NCI-H446 treated with DMSO at 0.1 percent for 48 hours (cell line): ENCODE data around the gene LIMCH1.
"Not testable (repeated sequence)": the region's sequence is repeated elsewhere in the genome, so short reads cannot be mapped to it uniquely, and the experiment has no call there.

Experiments
- DNase-seq: peaks from one replicate; lab custom pipeline; 2025; lab: John Stamatoyannopoulos, UW

Gene LIMCH1

GRCh38 chr4:41686893-41687292 is 148.9 kb downstream of the LIMCH1 start:
- no peak for DNase-seq

GRCh38 chr4:41687971-41688370 is 150.0 kb downstream of the LIMCH1 start:
- DNase-seq = no peak

GRCh38 chr4:41692717-41693345 is 154.9 kb downstream of the LIMCH1 start:
- no peak for DNase-seq

DNA sequence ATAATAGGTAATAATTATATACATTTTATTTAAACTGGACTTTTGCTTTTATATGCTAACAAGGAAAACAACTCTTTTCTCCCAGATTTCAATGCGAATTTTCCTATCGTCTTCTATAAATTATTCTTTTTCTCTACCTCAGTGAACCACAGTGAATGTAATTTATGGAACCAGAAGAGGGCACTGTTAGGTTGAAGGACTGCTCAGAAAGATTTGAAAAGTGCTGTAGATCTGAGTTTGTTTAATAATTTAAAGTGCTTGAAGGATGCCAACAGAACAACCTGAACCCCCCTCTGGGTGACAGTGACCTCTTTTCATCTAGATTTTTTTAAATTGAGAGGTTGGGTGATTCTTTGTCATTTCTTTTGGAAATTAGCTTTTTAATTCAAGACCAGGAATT is 155.7 kb downstream of the LIMCH1 start:
- DNase-seq = no peak

DNA sequence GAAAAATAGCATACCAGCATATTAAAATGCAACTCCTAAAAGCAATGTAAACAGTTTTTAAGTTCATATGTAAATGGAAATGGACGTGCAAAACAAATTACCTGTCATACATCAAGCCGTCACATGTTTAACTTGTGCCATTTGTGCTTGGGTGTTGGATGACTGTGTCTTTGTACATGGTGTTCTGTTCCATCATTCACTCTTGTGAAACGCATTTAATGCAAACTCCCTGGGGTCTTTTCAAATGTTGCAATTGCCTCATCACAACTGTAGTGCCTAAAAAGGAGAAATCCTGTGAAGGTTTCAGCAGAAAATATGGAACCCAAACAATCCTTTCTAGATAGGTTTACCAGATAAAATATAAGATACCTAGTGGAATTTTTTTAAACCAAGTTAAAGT is 158.2 kb downstream of the LIMCH1 start:
- no peak for DNase-seq

GRCh38 chr4:41696763-41697162 is 158.8 kb downstream of the LIMCH1 start:
- DNase-seq = no peak

DNA sequence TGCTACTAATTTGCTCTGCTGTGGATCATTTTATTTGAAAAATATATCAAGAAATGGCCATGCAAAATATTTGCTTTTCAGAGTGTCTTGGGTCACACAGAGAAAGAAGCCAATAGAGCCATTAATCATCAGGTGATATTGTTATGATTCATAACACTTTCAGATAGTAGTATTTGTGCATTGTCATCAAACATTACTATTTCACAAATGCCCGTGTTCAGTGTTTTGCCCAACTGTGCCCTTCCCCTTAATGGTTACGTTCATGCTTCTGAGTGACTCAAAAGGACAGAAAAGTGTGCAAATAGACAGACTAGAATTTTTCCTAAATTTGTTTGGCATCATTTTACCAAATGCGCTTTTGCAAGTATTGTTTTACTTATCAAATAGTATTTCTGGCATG is 164.0 kb downstream of the LIMCH1 start:
- no peak for DNase-seq

DNA sequence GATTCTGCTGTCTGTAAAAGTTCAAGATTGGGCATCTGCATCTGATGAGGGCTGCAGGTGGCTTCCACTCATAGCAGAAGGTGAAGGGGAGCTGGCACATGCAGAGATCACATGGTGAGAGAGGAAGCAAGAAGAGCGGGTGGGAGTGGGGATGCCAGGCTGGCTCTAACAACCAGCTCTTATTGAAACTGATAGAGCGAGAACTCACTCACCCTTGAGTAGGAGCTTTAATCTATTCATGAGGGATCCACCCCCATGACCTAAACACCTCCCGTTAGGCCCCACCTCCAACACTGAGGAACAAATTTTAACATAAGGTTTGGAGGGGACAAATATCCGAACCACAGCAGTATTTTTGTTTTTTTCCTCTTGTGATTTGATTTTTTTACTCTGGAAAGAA is 164.8 kb downstream of the LIMCH1 start:
- DNase-seq = no peak

DNA sequence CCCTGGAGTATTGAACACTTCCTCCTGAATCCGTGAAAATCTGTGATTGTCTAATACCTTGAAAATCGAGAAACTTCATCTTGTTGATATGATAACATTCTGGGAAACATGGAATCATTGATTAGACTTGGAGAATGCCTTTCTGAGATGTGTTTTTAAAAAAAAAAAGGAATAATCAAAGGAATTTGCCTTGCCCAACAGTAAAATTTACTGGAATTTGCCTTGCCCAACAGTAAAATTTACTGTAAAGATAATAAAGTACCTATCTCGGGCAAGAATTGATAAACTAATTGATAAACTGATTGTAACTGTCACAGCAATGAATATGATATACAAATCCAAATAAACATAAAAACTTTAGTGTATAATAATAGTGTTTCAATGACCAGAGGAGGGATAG is 165.8 kb downstream of the LIMCH1 start:
- no peak for DNase-seq

DNA sequence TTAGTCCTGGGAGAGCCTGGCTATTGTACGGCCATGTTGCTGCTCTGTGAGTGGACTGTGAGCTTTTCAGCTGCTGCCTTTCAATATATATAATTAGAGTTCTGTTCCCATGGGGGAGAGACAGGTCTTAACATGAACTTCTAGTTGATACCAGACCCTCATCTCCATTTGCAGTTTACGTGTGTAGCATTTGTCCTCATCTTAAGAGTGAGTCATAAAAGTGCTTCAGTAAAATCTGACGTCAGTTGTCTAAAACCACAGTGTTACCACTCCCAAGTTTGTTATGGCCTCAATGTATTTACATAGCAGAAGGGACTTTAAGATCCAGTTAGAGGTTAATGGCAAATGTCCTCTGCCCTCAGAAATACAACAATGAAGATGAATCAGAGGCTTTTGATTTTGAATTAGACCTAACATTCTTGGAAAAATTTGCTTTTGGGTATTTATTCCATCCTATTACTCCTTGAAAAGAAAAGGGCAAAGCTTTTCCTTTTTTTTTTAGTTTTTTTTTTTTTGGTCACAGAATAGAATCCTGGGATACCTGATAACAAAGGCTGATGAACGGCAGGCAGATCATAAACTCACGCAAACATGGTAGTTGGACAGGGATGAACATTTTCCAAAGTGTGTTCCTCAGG is 172.0 kb downstream of the LIMCH1 start:
- no peak for DNase-seq

DNA sequence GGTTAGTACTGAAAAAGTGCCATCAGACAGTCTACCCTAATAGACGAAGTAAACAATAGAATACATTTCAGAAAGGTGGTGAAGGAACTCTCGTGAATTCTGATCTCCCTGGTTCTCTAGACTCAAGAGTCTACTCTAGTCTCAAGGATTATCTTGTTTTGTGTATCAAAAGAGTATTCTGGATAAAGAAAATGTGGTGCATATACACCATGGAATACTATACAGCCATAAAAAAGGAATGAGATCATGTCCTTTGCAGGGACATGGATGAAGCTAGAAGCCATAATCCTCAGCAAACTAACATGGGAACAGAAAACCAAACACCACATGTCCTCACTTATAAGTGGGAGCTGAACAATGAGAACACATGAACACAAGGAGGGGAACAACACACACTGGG is 173.7 kb downstream of the LIMCH1 start:
- not testable (repeated sequence) for DNase-seq

DNA sequence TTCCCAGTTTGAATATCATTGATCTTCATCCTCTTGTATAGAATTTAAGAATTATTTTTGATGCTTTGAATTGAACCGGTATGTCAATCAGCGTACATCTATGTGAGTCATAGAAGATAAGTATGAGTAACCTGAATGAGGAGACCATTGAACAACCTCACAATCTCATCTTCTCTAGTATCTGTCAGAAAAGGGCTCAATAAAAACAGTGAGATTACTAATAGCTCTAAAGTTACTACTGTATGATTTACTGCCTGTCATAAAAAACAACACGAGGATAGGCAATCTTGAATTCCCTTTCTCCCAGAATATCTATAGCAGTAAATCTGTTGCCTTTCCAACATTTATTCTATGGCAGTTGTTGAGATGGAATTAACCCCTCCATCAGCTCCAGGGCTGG is 174.5 kb downstream of the LIMCH1 start:
- no peak for DNase-seq

- DNase-seq = no peak
Observed at GRCh38 chr4:41713768-41714167, 175.8 kb downstream of the LIMCH1 start.

GRCh38 chr4:41714364-41715000 is 176.5 kb downstream of the LIMCH1 start:
- no peak for DNase-seq

DNA sequence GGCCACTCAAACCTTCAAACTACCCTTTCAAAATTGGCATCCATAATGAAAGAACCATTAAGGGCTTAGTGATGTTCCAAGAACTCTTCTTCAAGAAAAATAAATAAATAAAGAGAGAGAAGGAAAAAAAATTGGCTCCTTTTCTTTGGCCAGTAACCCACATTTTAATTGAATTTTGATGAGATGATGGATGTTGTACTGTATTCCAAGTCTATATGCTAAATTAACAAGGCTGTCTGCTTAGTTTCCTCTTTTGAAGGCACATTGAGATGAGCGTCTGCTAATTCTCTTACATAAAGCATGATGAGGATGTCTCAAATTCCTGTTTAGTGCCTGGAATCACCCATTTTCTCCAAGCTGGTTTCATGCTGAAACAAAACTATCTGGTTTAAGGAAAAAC is 177.2 kb downstream of the LIMCH1 start:
- no peak for DNase-seq

GRCh38 chr4:41718907-41719306 is 180.9 kb downstream of the LIMCH1 start:
- DNase-seq = no peak

- no peak for DNase-seq
Observed at GRCh38 chr4:41719417-41719816, 181.5 kb downstream of the LIMCH1 start.

DNA sequence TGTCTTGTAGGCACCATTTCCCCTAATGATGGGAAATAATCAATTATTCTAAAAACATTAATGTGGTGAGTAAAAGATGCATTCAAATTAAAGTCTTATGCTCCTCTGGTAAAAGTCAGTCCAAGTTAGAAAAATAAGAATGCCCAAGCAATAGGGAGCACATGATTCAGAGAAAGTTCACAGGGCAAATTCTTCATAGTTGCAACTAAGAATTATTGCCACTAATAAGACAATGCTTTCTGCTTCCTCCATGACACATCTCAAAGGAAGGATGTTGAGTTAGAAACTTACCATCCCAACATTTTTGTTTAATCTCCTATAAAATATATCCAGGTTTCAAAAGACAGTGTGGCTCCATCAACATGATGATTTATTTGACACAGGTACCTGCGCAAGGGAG is 184.2 kb downstream of the LIMCH1 start:
- no peak for DNase-seq

- no peak for DNase-seq
Observed at GRCh38 chr4:41723286-41723685, 185.3 kb downstream of the LIMCH1 start.

GRCh38 chr4:41725254-41725653 is 187.3 kb downstream of the LIMCH1 start:
- DNase-seq = no peak

- DNase-seq = no peak
Observed at GRCh38 chr4:41727861-41728572, 190.1 kb downstream of the LIMCH1 start.

DNA sequence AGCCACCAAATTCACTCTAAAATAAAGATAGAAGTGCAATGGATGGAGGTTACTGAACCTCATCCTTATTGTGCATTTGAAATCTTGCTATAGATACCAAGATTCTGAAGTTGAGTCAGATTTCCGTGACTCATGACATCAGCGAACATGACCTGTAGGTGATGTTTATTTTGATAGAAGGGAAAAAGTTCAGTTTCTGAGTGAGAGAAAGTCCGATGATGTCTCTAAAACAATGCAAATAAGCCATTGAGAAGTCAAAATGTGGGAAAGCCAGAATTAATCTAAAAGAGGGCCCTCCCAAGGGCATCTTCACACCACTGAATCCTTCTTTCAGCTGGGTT is 190.6 kb downstream of the LIMCH1 start:
- DNase-seq = no peak

DNA sequence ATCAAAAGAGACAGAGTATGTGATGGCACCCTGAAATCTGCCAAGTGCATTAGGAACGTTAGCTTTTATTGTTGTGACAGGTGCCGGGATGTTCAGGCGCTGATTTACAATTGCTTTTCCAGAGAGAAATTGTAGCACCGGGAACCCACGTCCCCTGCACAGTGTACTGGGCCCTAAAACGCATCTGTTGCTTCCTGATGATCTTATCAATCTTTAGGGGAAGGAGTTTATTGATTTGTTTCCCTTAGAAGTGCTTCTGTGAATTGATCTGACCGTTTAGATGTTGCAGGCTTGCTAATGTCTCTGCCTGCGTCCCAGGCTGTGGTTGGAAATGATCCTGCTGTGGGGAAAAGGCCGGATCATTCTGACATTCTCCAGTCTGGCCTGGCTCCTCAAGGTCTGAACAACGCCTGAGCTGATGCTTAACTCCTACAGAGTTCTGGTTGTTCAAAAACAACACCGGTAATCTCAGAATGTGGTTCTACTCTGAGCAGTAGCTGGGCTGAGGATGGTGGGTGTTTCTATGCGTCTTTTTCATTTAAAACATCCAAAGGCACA is 193.7 kb downstream of the LIMCH1 start:
- no peak for DNase-seq
